Measurements from ENCODE around the gene PTCD2. TPM values are rescaled to one million over a fixed set of nuclear protein-coding genes. Genes with fewer than 3 reads are reported as not detected.
A peak's percentile ranks its signal among the peaks of the same experiment; 100 is the strongest.
"Not testable (repeated sequence)": the region's sequence is repeated elsewhere in the genome, so short reads cannot be mapped to it uniquely, and the experiment has no call there.

Gene PTCD2
- total RNA-seq, 1 donor from 2014 or later: 7.6 TPM

- DNase-seq (ENCODE audit: low spot score): no peak
These were observed 24.6 kb upstream of the PTCD2 start for GRCh38 chr5:72295539-72295938.

GRCh38 chr5:72296256-72296655, 23.9 kb upstream of the PTCD2 start:
- no peak for DNase-seq (ENCODE audit: low spot score)

GRCh38 chr5:72298136-72298535, 22.0 kb upstream of the PTCD2 start:
- not testable (repeated sequence) for DNase-seq (ENCODE audit: low spot score)

GRCh38 chr5:72298711-72299110, 21.5 kb upstream of the PTCD2 start:
- DNase-seq (ENCODE audit: low spot score): no peak

GRCh38 chr5:72300590-72301339, 19.4 kb upstream of the PTCD2 start:
- no peak for DNase-seq (ENCODE audit: low spot score)

- no peak for DNase-seq (ENCODE audit: low spot score)
These were observed 18.6 kb upstream of the PTCD2 start for GRCh38 chr5:72301557-72301956.

- no peak for DNase-seq (ENCODE audit: low spot score)
These were observed 18.0 kb upstream of the PTCD2 start for GRCh38 chr5:72302171-72302570.

GRCh38 chr5:72305194-72306142, 14.7 kb upstream of the PTCD2 start:
- DNase-seq (ENCODE audit: low spot score): no peak

- DNase-seq (ENCODE audit: low spot score): no peak
These were observed 12.6 kb upstream of the PTCD2 start for GRCh38 chr5:72307573-72307967.

GRCh38 chr5:72307968-72308852, 12.0 kb upstream of the PTCD2 start:
- DNase-seq (ENCODE audit: low spot score): peak; percentile 99

- no peak for DNase-seq (ENCODE audit: low spot score)
These were observed 11.4 kb upstream of the PTCD2 start for GRCh38 chr5:72308853-72309191.

GRCh38 chr5:72313141-72313540, 7.0 kb upstream of the PTCD2 start:
- no peak for DNase-seq (ENCODE audit: low spot score)

- DNase-seq (ENCODE audit: low spot score): no peak
These were observed 5.5 kb upstream of the PTCD2 start for GRCh38 chr5:72314571-72315172.

GRCh38 chr5:72319435-72319975, 668 bp upstream of the PTCD2 start:
- DNase-seq (ENCODE audit: low spot score): not testable (repeated sequence)

- DNase-seq (ENCODE audit: low spot score): no peak
These were observed 4.1 kb downstream of the PTCD2 start for GRCh38 chr5:72324189-72324825.

- DNase-seq (ENCODE audit: low spot score): no peak
These were observed 5.6 kb downstream of the PTCD2 start for GRCh38 chr5:72325566-72326305.

GRCh38 chr5:72326306-72326649, 6.1 kb downstream of the PTCD2 start:
- DNase-seq (ENCODE audit: low spot score): no peak

- no peak for DNase-seq (ENCODE audit: low spot score)
These were observed 8.0 kb downstream of the PTCD2 start for GRCh38 chr5:72328172-72328571.

GRCh38 chr5:72330712-72331111, 10.5 kb downstream of the PTCD2 start:
- DNase-seq (ENCODE audit: low spot score): no peak

- DNase-seq (ENCODE audit: low spot score): no peak
These were observed 17.0 kb downstream of the PTCD2 start for GRCh38 chr5:72337159-72337558.

Data from mesenteric fat pad (tissue), 1 donor.